Measurements from ENCODE around the gene VEGFA.

VEGFA gene

DNA sequence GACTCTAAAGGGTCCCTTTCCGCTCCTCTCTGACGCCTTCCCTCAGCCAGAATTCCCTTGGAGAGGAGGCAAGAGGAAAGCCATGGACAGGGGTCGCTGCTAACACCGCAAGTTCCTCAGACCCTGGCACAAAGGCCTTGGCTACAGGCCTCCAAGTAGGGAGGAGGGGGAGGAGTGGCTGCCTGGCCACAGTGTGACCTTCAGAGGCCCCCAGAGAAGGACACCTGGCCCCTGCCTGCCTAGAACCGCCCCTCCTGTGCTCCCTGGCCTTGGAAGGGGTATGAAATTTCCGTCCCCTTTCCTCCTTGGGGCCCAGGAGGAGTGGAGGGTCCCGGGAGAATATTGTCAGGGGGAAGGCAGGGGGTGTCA, 2.7 kb downstream of the VEGFA start:
- DNase-seq (ENCODE audit: low read depth), result no peak

DNA sequence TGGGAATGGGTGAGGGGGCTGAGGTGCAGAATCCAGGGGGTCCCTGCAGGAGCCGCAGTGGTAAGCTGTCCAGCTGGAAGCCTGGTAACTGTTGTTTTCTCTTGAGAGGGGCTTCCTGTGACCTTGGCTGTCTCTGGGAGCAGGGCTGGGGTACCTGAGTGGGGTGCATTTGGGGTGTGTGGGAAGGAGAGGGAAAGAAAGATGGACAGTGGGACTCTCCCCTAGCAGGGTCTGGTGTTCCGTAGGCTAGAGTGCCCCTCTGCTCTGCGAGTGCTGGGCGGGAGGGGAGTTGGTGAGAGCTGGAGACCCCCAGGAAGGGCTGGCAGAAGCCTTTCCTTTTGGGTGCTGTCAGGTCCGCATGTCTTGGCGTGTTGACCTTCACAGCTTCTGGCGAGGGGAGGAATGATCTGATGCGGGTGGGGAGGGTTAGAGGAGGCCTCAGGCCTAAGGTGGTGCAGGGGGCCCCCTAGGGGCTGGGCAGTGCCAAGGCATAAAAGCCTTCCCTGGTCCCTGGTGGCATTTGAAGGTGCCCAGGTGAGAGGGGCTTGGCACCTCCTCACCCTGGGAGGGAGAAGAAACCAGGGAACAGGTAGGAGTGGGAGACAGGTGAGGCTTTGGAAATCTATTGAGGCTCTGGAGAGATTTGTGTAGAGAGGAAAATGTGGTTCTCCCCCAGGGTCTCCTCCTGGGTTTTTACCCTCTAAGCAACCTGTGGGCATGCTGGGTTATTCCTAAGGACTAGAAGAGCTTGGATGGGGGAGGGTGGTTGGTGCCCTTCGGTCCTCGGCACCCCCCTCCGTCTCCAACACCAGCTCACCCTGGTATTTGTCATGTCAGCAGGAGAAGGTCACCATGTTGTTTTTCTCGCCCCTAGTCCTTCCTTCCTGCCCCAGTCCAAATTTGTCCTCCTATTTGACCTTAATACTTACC, 3.3 kb downstream of the VEGFA start:
- no peak for DNase-seq (ENCODE audit: low read depth)

DNA sequence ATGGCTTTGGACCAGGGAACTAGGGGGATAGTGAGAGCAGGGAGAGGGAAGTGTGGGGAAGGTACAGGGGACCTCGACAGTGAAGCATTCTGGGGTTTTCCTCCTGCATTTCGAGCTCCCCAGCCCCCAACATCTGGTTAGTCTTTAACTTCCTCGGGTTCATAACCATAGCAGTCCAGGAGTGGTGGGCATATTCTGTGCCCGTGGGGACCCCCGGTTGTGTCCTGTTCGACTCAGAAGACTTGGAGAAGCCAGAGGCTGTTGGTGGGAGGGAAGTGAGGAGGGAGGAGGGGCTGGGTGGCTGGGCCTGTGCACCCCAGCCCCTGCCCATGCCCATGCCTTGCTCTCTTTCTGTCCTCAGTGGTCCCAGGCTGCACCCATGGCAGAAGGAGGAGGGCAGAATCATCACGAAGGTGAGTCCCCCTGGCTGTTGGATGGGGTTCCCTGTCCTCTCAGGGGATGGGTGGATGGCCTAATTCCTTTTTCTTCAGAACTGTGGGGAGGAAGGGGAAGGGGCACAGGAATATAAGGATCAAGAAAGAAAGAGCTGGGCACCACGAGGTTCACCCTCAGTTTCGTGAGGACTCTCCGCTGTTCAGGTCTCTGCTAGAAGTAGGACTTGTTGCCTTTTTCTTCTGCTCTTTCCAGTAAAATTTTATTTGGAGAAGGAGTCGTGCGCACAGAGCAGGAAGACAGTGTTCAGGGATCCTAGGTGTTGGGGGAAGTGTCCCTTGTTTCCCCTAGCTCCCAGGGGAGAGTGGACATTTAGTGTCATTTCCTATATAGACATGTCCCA, 4.2 kb downstream of the VEGFA start:
- no peak for DNase-seq (ENCODE audit: low read depth)

DNA sequence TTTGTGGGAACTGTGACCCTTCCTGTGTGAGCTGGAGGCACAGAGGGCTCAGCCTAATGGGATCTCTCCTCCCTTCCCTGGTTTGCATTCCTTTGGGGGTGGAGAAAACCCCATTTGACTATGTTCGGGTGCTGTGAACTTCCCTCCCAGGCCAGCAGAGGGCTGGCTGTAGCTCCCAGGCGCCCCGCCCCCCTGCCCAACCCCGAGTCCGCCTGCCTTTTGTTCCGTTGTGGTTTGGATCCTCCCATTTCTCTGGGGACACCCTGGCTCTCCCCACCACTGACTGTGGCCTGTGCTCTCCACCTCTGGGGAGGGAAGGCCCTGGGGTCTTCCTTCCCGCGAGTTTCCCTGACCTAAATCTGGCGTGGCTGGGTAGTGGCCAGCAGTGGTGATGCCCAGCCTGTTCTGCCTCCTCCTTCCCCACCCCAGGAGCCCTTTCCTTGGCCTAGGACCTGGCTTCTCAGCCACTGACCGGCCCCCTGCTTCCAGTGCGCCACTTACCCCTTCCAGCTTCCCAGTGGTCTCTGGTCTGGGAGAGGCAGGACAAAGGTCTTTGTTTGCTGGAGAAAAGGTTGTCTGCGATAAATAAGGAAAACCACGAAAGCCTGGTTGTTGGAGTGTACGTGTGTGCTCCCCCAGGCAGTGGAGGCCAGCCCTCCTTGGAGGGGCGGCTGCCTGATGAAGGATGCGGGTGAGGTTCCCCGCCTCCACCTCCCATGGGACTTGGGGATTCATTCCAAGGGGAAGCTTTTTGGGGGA, 4.9 kb downstream of the VEGFA start:
- peak; percentile 33 for DNase-seq (ENCODE audit: low read depth)

DNA sequence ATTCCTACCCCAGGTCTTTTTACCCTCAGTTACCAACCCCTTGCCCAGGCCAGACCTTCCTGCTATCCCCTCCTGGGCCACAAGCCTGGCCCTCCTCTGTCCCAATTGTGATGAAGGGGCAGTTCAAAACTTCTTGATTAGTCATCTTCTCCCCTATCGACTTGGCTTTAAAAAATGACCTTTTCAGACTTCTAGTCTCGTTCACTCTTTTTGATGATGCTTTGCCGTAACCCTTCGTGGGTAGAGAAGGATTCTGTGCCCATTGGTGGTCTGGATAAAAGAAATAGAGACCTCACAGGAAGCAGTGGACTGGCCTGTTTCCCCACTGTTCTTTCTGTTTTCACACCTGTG, 5.5 kb downstream of the VEGFA start:
- no peak for DNase-seq (ENCODE audit: low read depth)

DNA sequence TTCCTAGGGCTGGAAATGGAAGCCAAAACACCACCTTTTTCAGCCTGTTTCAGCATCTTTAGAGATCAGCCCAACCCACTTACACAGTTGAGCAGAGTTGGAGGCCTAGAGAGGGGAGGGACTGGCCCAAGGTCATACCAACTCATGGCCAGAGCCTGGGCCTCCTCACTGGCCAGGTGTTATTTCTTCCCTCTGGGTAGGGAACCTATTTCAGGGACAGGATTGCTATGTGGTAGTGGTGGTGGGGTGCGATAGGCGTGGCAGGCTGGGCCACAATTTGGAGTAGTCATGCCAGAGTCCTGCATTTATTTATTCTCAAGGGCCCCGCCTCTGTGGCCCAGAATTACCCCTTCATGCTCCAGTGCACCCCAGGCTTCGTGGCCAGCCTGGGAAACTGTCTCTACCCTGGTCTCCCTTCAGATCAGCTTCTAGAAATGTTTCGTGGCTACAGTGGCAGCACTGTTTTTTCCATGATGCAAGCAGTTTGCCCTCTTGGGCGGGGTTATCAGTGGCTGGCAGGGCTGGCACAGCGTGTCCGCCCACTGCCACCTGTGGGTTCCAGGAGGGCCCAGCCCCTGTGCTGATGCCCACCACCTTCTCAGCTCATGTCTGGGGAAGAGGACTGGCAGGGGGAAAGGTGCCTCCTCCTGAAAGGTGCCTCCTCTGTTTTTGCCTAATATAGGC, 6.2 kb downstream of the VEGFA start:
- no peak for DNase-seq (ENCODE audit: low read depth)

DNA sequence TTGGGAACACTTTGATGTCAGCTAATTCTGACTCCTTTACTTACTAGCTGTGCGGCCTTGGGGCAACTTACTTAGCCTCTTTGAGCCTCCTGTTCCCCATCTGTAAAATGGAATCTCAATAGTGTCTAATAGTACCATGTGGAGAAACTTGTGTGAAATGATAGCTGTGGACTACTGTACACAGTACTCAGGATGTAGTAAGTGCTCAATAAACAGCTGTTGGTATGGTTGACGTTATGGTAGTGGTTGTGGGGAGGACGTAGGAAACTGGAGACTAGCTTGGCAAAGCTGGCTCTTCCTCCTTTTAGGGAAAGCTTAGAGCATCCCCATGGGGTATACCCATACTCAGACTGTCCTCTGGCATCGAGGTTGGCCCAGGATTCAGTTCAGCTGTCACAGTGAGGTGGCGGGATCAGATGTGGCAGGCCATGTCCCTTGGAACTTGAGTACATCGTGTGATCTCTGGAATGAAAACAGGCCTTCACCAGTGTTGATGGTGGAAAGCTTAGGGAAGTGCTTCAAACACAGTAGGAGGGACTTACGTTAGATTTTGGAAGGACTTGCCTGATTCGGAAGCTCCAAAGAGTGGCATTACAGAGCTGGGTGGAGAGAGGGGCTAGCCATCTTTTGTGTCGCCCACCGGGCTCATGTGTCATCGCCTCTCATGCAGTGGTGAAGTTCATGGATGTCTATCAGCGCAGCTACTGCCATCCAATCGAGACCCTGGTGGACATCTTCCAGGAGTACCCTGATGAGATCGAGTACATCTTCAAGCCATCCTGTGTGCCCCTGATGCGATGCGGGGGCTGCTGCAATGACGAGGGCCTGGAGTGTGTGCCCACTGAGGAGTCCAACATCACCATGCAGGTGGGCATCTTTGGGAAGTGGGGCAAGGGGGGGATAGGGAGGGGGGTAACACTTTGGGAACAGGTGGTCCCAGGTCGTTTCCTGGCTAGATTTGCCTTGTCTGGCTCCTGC, 7.1 kb downstream of the VEGFA start:
- no peak for DNase-seq (ENCODE audit: low read depth)

DNA sequence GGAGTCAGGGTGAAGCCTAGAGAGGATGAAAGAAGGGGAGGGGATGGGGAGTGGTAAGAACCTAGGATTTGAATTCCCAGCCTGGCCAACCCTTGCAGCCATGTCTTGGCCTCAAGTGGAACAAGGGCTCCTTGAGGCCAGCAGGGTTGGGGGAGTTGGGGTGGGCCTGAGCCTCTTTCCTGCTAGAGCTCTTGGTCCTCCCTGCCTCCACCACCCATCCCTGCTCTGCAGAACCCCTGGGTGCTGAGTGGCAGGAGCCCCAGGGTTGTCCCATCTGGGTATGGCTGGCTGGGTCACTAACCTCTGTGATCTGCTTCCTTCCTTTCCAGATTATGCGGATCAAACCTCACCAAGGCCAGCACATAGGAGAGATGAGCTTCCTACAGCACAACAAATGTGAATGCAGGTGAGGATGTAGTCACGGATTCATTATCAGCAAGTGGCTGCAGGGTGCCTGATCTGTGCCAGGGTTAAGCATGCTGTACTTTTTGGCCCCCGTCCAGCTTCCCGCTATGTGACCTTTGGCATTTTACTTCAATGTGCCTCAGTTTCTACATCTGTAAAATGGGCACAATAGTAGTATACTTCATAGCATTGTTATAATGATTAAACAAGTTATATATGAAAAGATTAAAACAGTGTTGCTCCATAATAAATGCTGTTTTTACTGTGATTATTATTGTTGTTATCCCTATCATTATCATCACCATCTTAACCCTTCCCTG, 8.3 kb downstream of the VEGFA start:
- no peak for DNase-seq (ENCODE audit: low read depth)

DNA sequence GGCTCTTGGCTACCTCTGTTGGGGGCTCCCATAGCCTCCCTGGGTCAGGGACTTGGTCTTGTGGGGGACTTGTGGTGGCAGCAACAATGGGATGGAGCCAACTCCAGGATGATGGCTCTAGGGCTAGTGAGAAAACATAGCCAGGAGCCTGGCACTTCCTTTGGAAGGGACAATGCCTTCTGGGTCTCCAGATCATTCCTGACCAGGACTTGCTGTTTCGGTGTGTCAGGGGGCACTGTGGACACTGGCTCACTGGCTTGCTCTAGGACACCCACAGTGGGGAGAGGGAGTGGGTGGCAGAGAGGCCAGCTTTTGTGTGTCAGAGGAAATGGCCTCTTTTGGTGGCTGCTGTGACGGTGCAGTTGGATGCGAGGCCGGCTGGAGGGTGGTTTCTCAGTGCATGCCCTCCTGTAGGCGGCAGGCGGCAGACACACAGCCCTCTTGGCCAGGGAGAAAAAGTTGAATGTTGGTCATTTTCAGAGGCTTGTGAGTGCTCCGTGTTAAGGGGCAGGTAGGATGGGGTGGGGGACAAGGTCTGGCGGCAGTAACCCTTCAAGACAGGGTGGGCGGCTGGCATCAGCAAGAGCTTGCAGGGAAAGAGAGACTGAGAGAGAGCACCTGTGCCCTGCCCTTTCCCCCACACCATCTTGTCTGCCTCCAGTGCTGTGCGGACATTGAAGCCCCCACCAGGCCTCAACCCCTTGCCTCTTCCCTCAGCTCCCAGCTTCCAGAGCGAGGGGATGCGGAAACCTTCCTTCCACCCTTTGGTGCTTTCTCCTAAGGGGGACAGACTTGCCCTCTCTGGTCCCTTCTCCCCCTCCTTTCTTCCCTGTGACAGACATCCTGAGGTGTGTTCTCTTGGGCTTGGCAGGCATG, 9.2 kb downstream of the VEGFA start:
- DNase-seq (ENCODE audit: low read depth), result no peak

DNA sequence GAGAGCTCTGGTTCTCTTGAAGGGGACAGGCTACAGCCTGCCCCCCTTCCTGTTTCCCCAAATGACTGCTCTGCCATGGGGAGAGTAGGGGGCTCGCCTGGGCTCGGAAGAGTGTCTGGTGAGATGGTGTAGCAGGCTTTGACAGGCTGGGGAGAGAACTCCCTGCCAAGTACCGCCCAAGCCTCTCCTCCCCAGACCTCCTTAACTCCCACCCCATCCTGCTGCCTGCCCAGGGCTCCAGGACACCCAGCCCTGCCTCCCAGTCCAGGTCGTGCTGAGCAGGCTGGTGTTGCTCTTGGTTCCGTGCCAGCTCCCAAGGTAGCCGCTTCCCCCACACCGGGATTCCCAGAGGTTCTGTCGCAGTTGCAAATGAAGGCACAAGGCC, 9.8 kb downstream of the VEGFA start:
- DNase-seq (ENCODE audit: low read depth), result no peak

DNA sequence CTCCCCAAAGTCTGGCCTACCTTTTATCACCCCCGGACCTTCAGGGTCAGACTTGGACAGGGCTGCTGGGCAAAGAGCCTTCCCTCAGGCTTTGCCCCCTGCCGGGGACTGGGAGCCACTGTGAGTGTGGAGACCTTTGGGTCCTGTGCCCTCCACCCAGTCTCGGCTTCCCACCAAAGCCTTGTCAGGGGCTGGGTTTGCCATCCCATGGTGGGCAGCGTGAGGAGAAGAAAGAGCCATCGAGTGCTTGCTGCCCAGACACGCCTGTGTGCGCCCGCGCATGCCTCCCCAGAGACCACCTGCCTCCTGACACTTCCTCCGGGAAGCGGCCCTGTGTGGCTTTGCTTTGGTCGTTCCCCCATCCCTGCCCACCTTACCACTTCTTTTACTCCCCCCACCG, 10.3 kb downstream of the VEGFA start:
- DNase-seq (ENCODE audit: low read depth), result no peak

DNA sequence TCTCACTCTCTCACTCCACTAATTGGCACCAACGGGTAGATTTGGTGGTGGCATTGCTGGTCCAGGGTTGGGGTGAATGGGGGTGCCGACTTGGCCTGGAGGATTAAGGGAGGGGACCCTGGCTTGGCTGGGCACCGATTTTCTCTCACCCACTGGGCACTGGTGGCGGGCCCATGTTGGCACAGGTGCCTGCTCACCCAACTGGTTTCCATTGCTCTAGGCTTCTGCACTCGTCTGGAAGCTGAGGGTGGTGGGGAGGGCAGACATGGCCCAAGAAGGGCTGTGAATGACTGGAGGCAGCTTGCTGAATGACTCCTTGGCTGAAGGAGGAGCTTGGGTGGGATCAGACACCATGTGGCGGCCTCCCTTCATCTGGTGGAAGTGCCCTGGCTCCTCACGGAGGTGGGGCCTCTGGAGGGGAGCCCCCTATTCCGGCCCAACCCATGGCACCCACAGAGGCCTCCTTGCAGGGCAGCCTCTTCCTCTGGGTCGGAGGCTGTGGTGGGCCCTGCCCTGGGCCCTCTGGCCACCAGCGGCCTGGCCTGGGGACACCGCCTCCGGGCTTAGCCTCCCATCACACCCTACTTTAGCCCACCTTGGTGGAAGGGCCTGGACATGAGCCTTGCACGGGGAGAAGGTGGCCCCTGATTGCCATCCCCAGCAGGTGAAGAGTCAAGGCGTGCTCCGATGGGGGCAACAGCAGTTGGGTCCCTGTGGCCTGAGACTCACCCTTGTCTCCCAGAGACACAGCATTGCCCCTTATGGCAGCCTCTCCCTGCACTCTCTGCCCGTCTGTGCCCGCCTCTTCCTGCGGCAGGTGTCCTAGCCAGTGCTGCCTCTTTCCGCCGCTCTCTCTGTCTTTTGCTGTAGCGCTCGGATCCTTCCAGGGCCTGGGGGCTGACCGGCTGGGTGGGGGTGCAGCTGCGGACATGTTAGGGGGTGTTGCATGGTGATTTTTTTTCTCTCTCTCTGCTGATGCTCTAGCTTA, 11.2 kb downstream of the VEGFA start:
- no peak for DNase-seq (ENCODE audit: low read depth)

DNA sequence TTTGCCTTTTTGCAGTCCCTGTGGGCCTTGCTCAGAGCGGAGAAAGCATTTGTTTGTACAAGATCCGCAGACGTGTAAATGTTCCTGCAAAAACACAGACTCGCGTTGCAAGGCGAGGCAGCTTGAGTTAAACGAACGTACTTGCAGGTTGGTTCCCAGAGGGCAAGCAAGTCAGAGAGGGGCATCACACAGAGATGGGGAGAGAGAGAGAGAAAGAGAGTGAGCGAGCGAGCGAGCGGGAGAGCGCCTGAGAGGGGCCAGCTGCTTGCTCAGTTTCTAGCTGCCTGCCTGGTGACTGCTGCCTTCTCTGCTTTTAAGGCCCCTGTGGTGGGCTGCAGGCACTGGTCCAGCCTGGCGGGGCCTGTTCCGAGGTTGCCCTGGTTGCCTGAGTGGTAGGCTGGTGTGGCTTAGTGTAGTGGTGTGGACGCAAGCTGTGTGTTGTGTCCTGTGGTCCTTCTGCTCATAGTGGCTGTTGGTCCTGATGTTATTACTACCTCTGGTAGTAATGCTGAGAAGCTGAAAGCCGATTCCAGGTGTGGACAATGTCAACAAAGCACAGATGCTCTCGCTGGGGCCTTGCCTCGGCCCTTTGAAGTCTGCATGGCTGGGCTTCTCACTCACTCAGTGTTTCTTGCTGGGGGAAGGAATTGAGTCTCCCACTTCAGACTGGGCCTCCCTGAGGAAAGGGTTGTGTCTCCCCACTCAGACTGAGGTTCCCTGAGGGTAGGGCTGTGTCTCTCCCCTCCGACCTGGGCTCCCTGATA, 12.1 kb downstream of the VEGFA start:
- no peak for DNase-seq (ENCODE audit: low read depth)

DNA sequence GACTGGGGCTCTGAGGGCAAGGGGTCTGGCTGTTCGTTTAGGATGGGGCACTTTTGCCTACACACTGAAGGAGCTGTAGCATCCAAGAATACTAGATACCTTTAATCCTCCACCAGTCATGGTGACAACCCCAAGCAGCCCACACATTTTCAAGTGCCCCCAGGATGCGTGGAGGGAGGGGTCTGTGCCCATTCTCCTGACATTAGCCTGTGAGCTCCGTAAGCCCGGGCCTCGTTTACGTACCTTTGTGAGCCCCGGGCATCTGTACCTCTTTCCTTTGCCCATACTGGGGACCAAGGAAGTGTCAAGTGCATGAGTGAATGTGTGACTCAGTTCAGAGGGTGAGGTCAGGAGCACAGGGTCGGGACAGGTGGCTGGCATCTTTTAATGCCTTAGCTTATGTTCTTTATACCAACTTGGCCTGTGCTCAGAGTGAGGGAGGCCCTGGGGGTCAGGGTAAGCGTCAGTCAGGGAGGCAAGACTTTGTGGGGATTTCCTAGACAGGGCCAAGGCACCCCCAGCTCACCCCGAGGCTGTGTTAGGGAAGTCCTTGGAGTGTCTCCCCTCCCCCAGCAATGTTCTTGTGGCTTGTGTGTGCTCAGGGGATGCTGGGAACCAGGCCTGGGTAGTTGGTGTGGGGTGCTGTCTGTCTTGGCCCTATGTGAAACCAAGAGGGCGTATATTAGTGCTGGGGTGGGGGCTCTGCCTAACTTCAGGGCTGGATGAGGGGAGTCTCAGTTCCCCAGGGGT, 12.9 kb downstream of the VEGFA start:
- DNase-seq (ENCODE audit: low read depth), result no peak

DNA sequence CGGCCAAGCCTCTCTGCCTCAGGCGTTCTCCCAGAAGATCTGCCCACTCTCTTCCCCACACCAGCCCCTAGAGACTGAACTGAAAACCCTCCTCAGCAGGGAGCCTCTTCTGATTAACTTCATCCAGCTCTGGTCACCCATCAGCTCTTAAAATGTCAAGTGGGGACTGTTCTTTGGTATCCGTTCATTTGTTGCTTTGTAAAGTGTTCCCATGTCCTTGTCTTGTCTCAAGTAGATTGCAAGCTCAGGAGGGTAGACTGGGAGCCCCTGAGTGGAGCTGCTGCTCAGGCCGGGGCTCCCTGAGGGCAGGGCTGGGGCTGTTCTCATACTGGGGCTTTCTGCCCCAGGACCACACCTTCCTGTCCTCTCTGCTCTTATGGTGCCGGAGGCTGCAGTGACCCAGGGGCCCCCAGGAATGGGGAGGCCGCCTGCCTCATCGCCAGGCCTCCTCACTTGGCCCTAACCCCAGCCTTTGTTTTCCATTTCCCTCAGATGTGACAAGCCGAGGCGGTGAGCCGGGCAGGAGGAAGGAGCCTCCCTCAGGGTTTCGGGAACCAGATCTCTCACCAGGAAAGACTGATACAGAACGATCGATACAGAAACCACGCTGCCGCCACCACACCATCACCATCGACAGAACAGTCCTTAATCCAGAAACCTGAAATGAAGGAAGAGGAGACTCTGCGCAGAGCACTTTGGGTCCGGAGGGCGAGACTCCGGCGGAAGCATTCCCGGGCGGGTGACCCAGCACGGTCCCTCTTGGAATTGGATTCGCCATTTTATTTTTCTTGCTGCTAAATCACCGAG, 14.2 kb downstream of the VEGFA start:
- no peak for DNase-seq (ENCODE audit: low read depth)

Data from activated gamma-delta T cell treated with anti-CD3 and anti-CD28 coated beads, Interleukin-2, amount 50 U/mL, for 16 hours (primary cell).